Fibroblast of lung (primary cell): ENCODE data around the gene FBXW12. TPM values are rescaled to one million over a fixed set of nuclear protein-coding genes. Genes with fewer than 3 reads are reported as not detected.

ENCODE experiments used
- DNase-seq, 2 donors: peaks; one replicate each; pipeline versions ENCODE4 v3.0.0 to v3.0.0-alpha.2; 2010; ENCODE audit warnings: low read depth in 2 of 2
- H2AFZ ChIP-seq: 2 replicates; pipeline ENCODE4 v1.5.1; 2012; ENCODE audit warnings: low read length, control low read depth, inconsistent platforms
- H3K27ac ChIP-seq: 2 replicates; pipeline ENCODE4 v1.5.1; 2011; ENCODE audit warnings: low read length, control low read depth; ENCODE audit not compliant: insufficient read depth
- H3K27me3 ChIP-seq: 2 replicates; pipeline ENCODE4 v1.5.1; 2011; ENCODE audit warnings: mild to moderate bottlenecking, low read length; ENCODE audit not compliant: control insufficient read depth, insufficient read depth
- H3K36me3 ChIP-seq: 2 replicates; pipeline ENCODE4 v1.5.1; 2011; ENCODE audit warnings: low read length; ENCODE audit not compliant: control insufficient read depth, insufficient read depth
- H3K4me1 ChIP-seq: 2 replicates; pipeline ENCODE4 v1.5.1; 2011; ENCODE audit warnings: low read length; ENCODE audit not compliant: control insufficient read depth, insufficient read depth; ENCODE audit errors: extremely low read depth
- H3K4me2 ChIP-seq: 2 replicates; pipeline ENCODE4 v1.5.1; 2011; ENCODE audit warnings: low read length, control low read depth; ENCODE audit not compliant: insufficient read depth; ENCODE audit errors: extremely low read depth
- H3K4me3 ChIP-seq, 4 experiments: fragments of 200-600 bp in 1 of 4; sonication (generic) in 1 of 4; replicated peaks in 1 of 4; 2 replicates each; pipeline ENCODE4 v1.5.1; 2011 to 2016; ENCODE audit warnings: low read length in 4 of 4, low read depth in 3 of 4, mild to moderate bottlenecking in 3 of 4, control low read depth in 2 of 4, inconsistent platforms in 1 of 4, mixed read lengths in 1 of 4; ENCODE audit not compliant: insufficient read depth in 1 of 4; ENCODE audit errors: control extremely low read depth in 1 of 4
- H3K79me2 ChIP-seq: 2 replicates; pipeline ENCODE4 v1.5.1; 2012; ENCODE audit warnings: mild to moderate bottlenecking, low read length, inconsistent platforms; ENCODE audit not compliant: control insufficient read depth, insufficient read depth
- H3K9ac ChIP-seq: 2 replicates; pipeline ENCODE4 v1.5.1; 2011; ENCODE audit warnings: mild to moderate bottlenecking, low read length, control low read depth; ENCODE audit not compliant: insufficient read depth
- H3K9me3 ChIP-seq: 2 replicates; pipeline ENCODE4 v1.5.1; 2012; ENCODE audit warnings: low read depth, low read length; ENCODE audit not compliant: control insufficient read depth, insufficient read depth
- H4K20me1 ChIP-seq: 2 replicates; pipeline ENCODE4 v1.5.1; 2011; ENCODE audit warnings: low read length; ENCODE audit not compliant: control insufficient read depth, insufficient read depth; ENCODE audit errors: extremely low read depth
- EZH2 ChIP-seq: IDR thresholded peaks from 2 replicates; pipeline ENCODE4 v1.5.1; 2012; ENCODE audit warnings: low read length, control low read depth, mild to moderate bottlenecking; ENCODE audit errors: missing control alignments
- polyA plus RNA-seq, 2 donors: library from polyadenylated mRNA; depleted of rRNA in 1 of 2; stranded (reverse) in 1 of 2; unstranded in 1 of 2; fragments of >200 nt; gene quantifications; 2 replicates each; pipeline ENCODE4 v1.2.1, GENCODE V29; 2011 to 2012; ENCODE audit warnings: missing spikeins in 1 of 2
- total RNA-seq: library from RNA; depleted of rRNA; stranded (reverse); fragments of >200 nt; gene quantifications from 2 replicates; pipeline ENCODE4 v1.2.1, GENCODE V29; 2014
- TF ChIP-seq, protein P1 (sequence below), 2 donors: IDR thresholded peaks in 1 of 2; conservative IDR thresholded peaks in 1 of 2; 1 replicate in 1 of 2; 2 replicates in 1 of 2; pipeline ENCODE4 v1.5.1; 2011 to 2012; ENCODE audit warnings: low read length in 2 of 2, control low read depth in 1 of 2, inconsistent platforms in 1 of 2, low read depth in 1 of 2, mild to moderate bottlenecking in 1 of 2

Gene FBXW12
- total and polyA plus RNA-seq, 2 donors (not counting 1 experiment from before 2014, with no cell fraction given), result 0.06 TPM; not detected in 1

DNA sequence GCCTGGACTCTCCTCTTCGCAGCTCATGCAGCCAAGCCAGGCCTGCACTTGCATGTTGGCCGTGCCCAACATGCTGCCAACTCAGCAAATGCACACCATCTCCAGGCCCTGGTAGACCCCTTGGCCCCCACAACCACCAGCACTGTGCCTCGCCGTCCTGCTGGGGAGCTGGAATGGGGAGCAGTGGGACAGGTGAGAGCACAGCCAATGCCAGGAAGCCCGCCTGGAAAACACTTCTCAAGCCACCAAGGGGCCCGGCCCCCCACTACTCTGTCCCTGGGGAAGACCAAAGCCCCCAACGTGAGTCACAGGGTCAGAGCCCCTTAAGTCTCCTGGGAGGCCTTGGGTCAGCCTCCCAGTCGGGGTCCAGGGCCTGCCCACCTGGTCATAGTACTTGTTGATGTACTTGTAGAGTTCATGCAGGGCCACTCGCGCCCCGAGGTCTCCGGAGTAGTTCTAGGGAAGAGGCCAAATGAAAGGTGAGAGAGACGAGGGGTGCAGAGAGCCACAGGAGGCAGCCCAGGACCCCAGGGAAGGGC is 33.4 kb downstream of the FBXW12 start:
- Histone ChIP-seq H4K20me1 (no peaks in the 10 kb centered on the region), H3K4me3 (no peak overlapping the region), H3K9me3 (no peaks in the 10 kb centered on the region), H3K27ac (no peak overlapping the region), H3K9ac (no peak overlapping the region), H3K27me3 (no peaks in the 10 kb centered on the region), H3K4me1 (peaks cover 6% of the 10 kb centered on the region), H3K36me3 (peaks cover 6% of the 10 kb centered on the region), H3K4me2 (no peak overlapping the region), H2AFZ (no peak overlapping the region), H3K79me2 (no peaks in the 10 kb centered on the region)
- no peak for DNase-seq
- no peak for TF ChIP-seq EZH2
- TF ChIP-seq, protein P1, sequence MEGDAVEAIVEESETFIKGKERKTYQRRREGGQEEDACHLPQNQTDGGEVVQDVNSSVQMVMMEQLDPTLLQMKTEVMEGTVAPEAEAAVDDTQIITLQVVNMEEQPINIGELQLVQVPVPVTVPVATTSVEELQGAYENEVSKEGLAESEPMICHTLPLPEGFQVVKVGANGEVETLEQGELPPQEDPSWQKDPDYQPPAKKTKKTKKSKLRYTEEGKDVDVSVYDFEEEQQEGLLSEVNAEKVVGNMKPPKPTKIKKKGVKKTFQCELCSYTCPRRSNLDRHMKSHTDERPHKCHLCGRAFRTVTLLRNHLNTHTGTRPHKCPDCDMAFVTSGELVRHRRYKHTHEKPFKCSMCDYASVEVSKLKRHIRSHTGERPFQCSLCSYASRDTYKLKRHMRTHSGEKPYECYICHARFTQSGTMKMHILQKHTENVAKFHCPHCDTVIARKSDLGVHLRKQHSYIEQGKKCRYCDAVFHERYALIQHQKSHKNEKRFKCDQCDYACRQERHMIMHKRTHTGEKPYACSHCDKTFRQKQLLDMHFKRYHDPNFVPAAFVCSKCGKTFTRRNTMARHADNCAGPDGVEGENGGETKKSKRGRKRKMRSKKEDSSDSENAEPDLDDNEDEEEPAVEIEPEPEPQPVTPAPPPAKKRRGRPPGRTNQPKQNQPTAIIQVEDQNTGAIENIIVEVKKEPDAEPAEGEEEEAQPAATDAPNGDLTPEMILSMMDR (conservative IDR thresholded peaks at IDR 0.05 in 1 of 2, IDR thresholded peaks at IDR 0.05 in 1 of 2; ENCODE audit: low read depth in 1 of 2, low read length in 2 of 2), result no peak

DNA sequence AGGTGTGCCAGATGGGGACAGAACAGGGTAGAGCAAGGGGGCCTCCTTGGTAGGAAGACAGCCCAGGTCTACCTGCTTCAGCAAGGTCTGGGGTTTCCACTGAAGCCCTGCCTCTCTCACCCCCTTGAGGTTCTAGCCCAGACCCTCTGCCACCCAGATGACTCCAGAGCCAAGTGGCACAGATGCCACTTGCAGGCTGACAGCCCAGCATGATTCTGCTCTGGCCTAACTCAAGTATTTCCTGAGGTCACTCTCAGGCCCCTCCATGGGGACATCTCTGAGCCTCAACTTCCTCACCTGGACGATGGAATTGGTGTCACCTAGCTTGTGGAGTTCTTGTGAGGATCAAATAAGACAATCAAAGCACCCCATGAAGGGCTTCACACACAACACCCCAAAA is 34.0 kb downstream of the FBXW12 start:
- H3K4me1 ChIP-seq, result peaks cover 6% of the 10 kb centered on the region
- H3K27me3 ChIP-seq, result no peaks in the 10 kb centered on the region
- no peak overlapping the region for H2AFZ ChIP-seq
- no peak overlapping the region for H3K4me2 ChIP-seq
- H3K27ac ChIP-seq, result no peak overlapping the region
- peaks cover 9% of the 10 kb centered on the region for H3K36me3 ChIP-seq
- TF ChIP-seq EZH2, result no peak
- no peak overlapping the region for H3K9ac ChIP-seq
- no peak for DNase-seq
- H3K4me3 ChIP-seq, result no peak overlapping the region
- no peaks in the 10 kb centered on the region for H3K9me3 ChIP-seq
- H3K79me2 ChIP-seq, result no peaks in the 10 kb centered on the region
- H4K20me1 ChIP-seq, result no peaks in the 10 kb centered on the region

DNA sequence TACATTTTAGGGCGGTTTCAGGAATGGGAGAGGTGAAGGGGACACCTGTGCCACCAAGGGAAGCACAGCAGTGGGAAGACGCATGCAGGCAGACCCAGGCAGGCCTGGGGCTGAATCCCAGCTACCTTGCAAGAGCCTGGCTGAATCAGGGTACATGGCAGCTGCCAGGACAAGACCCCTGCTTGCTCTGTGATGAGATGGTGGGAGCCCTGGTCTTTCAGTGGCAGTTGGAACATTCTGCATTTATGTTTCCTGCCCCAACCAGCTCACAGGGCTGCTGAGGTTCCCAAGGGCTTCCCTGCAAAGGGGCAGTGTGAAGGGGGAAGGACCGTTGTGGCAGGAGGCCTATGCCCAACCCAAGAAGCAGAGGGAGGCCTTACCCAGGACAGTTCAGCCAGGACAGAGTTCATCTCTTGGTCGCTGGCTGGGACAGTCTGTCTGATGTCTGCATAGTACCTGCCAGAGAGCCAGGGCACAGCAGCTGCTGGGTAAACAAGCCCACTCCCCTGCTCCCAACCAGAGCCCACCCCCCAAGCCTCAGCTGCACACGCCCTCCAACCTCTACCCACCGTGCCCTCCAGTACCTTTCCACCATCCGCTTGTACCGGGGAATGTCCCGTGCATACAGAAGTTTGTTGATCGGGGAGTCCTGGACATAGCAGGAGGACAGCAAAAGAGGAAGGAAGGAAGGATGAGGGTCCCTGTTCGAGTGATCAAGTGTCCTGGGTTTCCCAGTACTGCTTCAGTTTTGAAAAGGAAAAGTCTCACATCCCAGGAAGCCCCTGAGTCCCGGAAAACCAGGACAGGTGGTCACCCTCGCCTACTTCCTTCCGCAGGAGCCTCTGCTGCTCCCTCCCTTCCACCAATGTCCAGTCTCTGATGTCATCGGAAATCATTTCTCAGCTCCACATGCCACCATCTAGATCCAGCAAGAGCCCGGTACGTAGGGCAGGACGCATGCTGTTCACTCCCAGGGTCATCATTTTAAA is 34.7 kb downstream of the FBXW12 start:
- peaks cover 9% of the 10 kb centered on the region for H3K36me3 ChIP-seq
- H3K9me3 ChIP-seq, result no peaks in the 10 kb centered on the region
- TF ChIP-seq EZH2, result no peak
- TF ChIP-seq, protein P1 (conservative IDR thresholded peaks at IDR 0.05 in 1 of 2, IDR thresholded peaks at IDR 0.05 in 1 of 2; ENCODE audit: low read depth in 1 of 2, low read length in 2 of 2), result no peak

More for the DNA sequence above, 34.7 kb downstream of the FBXW12 start:
- Histone ChIP-seq H3K79me2 (no peaks in the 10 kb centered on the region), H3K4me3 (no peak overlapping the region), H3K4me2 (no peak overlapping the region), H3K4me1 (peaks cover 3% of the 10 kb centered on the region), H3K9ac (no peak overlapping the region), H4K20me1 (no peaks in the 10 kb centered on the region), H2AFZ (no peak overlapping the region), H3K27ac (no peak overlapping the region), H3K27me3 (no peaks in the 10 kb centered on the region)
- no peak for DNase-seq
